ENCODE measurements around the gene DPEP1. TPM values are rescaled to one million over a fixed set of nuclear protein-coding genes. Genes with fewer than 3 reads are reported as not detected.
"Not testable (repeated sequence)": the region's sequence is repeated elsewhere in the genome, so short reads cannot be mapped to it uniquely, and the experiment has no call there.

Gene DPEP1
- polyA plus RNA-seq, 3 donors, result not detected

DNA sequence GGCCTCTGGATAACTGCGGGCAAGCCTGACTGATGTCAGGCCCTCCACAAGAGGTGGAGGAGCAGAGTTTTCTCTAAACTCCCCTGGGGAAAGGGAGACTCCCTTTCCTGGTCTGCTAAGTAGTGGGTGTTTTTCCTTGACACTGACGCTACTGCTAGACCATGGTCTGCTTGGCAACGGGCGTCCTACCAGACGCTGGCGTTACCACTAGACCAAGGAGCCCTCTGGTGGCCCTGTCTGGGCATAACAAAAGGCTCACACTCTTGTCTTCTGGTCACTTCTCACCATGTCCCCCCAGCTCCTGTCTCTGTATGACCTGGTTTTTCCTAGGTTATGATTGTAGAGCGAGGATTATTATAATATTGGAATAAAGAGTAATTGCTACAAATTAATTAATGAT lies 53.6 kb downstream of the DPEP1 start:
- H3K27me3 Mint-ChIP-seq (ENCODE audit: low read depth in 3 of 3); H3K9ac ChIP-seq (ENCODE audit: insufficient read depth, low read length, poor library complexity, severe bottlenecking); H3K4me3 ChIP-seq (replicated peaks in 1 of 3; ENCODE audit: low read depth in 2 of 3, low read length in 3 of 3); H3K27me3 ChIP-seq (ENCODE audit: control insufficient read depth in 2 of 2, insufficient read depth in 2 of 2, low read length in 2 of 2); H3K4me2 ChIP-seq (replicated peaks; ENCODE audit: extremely low read depth, low read length, poor library complexity, severe bottlenecking); intact Hi-C loops (cut with micrococcal nuclease); H3K9me3 ChIP-seq (replicated peaks in 1 of 2; ENCODE audit: control insufficient read depth in 1 of 2, insufficient read depth in 1 of 2, low read length in 2 of 2); H3K4me1 ChIP-seq (ENCODE audit: control insufficient read depth in 1 of 2, insufficient read depth in 2 of 2, low read length in 2 of 2); DNase-seq; H4K20me1 ChIP-seq (ENCODE audit: insufficient read depth, low read length); H3K27ac ChIP-seq (ENCODE audit: low read depth in 1 of 2, low read length in 2 of 2); H2AFZ ChIP-seq (ENCODE audit: insufficient read depth, low read depth, low read length, poor library complexity, severe bottlenecking); H3K4me3 Mint-ChIP-seq; H3K27ac Mint-ChIP-seq; H3K79me2 ChIP-seq (ENCODE audit: insufficient read depth, low read length): not testable (repeated sequence)
- WGBS (ENCODE audit: insufficient coverage), result 100% methylated on average over 2 of the region's 7 CpGs
- peaks cover 2 to 14% of the 10 kb centered on the region in 2 donors for H3K36me3 ChIP-seq (replicated peaks in 1 of 2; ENCODE audit: control insufficient read depth in 1 of 2, insufficient read depth in 2 of 2, low read length in 2 of 2)
- Mint-ChIP-seq H3K4me1 (peaks cover 12% of the 10 kb centered on the region), H3K9me3 (peaks cover 5 to 11% (median 9%) of the 10 kb centered on the region in 7 donors), H3K36me3 (peaks cover 5 to 26% of the 10 kb centered on the region in 2 donors)
- peak; percentile 31 for TF ChIP-seq CTCF (IDR thresholded peaks at IDR 0.05)

- Mint-ChIP-seq H3K27ac (no peak overlapping the region), H3K4me3 (no peak overlapping the region), H3K4me1 (peaks cover 12% of the 10 kb centered on the region), H3K9me3 (peaks cover 5 to 11% (median 10%) of the 10 kb centered on the region in 7 donors), H3K27me3 (ENCODE audit: low read depth in 3 of 3) (peaks cover 2 to 9% (median 3%) of the 10 kb centered on the region in 3 donors), H3K36me3 (peaks cover 5 to 20% of the 10 kb centered on the region in 2 donors)
- WGBS (ENCODE audit: insufficient coverage), result 76% methylated on average over 6 of the region's 9 CpGs
- H3K4me2 ChIP-seq (replicated peaks; ENCODE audit: extremely low read depth, low read length, poor library complexity, severe bottlenecking), result no peak overlapping the region
- DNase-seq, result no peak
- no peak overlapping the region for H3K4me3 ChIP-seq (replicated peaks in 1 of 3; ENCODE audit: low read depth in 2 of 3, low read length in 3 of 3)
- H3K27me3 ChIP-seq (ENCODE audit: control insufficient read depth in 2 of 2, insufficient read depth in 2 of 2, low read length in 2 of 2), result no peaks in the 10 kb centered on the region
- H4K20me1 ChIP-seq (ENCODE audit: insufficient read depth, low read length), result no peaks in the 10 kb centered on the region
- H3K4me1 ChIP-seq (ENCODE audit: control insufficient read depth in 1 of 2, insufficient read depth in 2 of 2, low read length in 2 of 2), result peaks cover 0 to 5% of the 10 kb centered on the region in 2 donors
- no peak overlapping the region for H3K9ac ChIP-seq (ENCODE audit: insufficient read depth, low read length, poor library complexity, severe bottlenecking)
- peaks cover 2 to 12% of the 10 kb centered on the region in 2 donors for H3K36me3 ChIP-seq (replicated peaks in 1 of 2; ENCODE audit: control insufficient read depth in 1 of 2, insufficient read depth in 2 of 2, low read length in 2 of 2)
- intact Hi-C loops (cut with micrococcal nuclease), result no loop called here
- peaks cover 0 to 10% of the 10 kb centered on the region in 2 donors for H3K9me3 ChIP-seq (replicated peaks in 1 of 2; ENCODE audit: control insufficient read depth in 1 of 2, insufficient read depth in 1 of 2, low read length in 2 of 2)
- H3K27ac ChIP-seq (ENCODE audit: low read depth in 1 of 2, low read length in 2 of 2), result no peak overlapping the region
- H3K79me2 ChIP-seq (ENCODE audit: insufficient read depth, low read length), result no peaks in the 10 kb centered on the region
- no peak for TF ChIP-seq CTCF (IDR thresholded peaks at IDR 0.05)
- no peak overlapping the region for H2AFZ ChIP-seq (ENCODE audit: insufficient read depth, low read depth, low read length, poor library complexity, severe bottlenecking)
Observed at GRCh38 chr16:89667633-89668032, 54.2 kb downstream of the DPEP1 start.

Data from CD14-positive monocyte (primary cell).